H9 (cell line): Measurements from ENCODE around the gene CCR8. TPM values are rescaled to one million over a fixed set of nuclear protein-coding genes. Genes with fewer than 3 reads are reported as not detected.

Source experiments
- DNase-seq: peaks from one replicate; pipeline ENCODE4 v3.0.0-alpha.2; 2017
- H2AFZ ChIP-seq: one replicate; pipeline ENCODE4 v1.6.1; 2013; ENCODE audit warnings: mild to moderate bottlenecking, low read length, control low read depth, moderate library complexity
- H2AK5ac ChIP-seq: 2 replicates; pipeline ENCODE4 v1.6.1; 2013; ENCODE audit warnings: low read length, control low read depth, mixed read lengths; ENCODE audit not compliant: insufficient read length
- H2BK120ac ChIP-seq: one replicate; pipeline ENCODE4 v1.6.1; 2013; ENCODE audit warnings: low read depth, mild to moderate bottlenecking, low read length, control low read depth, inconsistent platforms; ENCODE audit not compliant: poor library complexity, severe bottlenecking
- H2BK12ac ChIP-seq: 2 replicates; pipeline ENCODE4 v1.6.1; 2013; ENCODE audit warnings: low read length, control low read depth, mixed read lengths, low read depth; ENCODE audit not compliant: insufficient read length
- H2BK15ac ChIP-seq: 2 replicates; pipeline ENCODE4 v1.6.1; 2013; ENCODE audit warnings: low read depth, low read length, control low read depth
- H2BK20ac ChIP-seq: one replicate; pipeline ENCODE4 v1.6.1; 2013; ENCODE audit warnings: low read depth, mild to moderate bottlenecking, low read length, control low read depth, inconsistent platforms; ENCODE audit not compliant: poor library complexity, severe bottlenecking
- H2BK5ac ChIP-seq: 2 replicates; pipeline ENCODE4 v1.6.1; 2013; ENCODE audit warnings: low read length, control low read depth, mixed read lengths; ENCODE audit not compliant: insufficient read length
- H3K14ac ChIP-seq: 2 replicates; pipeline ENCODE4 v1.6.1; 2013; ENCODE audit warnings: low read length, control low read depth; ENCODE audit not compliant: insufficient read depth
- H3K18ac ChIP-seq: 2 replicates; pipeline ENCODE4 v1.6.1; 2013; ENCODE audit warnings: low read depth, mild to moderate bottlenecking, mixed read lengths, low read length, control low read depth; ENCODE audit not compliant: insufficient read length
- H3K23ac ChIP-seq: 2 replicates; pipeline ENCODE4 v1.6.1; 2013; ENCODE audit warnings: low read length, control low read depth, mixed read lengths, low read depth; ENCODE audit not compliant: insufficient read length
- H3K23me2 ChIP-seq: 2 replicates; pipeline ENCODE4 v1.6.1; 2013; ENCODE audit warnings: low read depth, mild to moderate bottlenecking, mixed read lengths, low read length, control low read depth; ENCODE audit not compliant: insufficient read length, poor library complexity, severe bottlenecking
- H3K27ac ChIP-seq: 2 replicates; pipeline ENCODE4 v1.5.1; 2013; ENCODE audit warnings: low read length, control low read depth, mixed read lengths, low read depth; ENCODE audit not compliant: insufficient read length
- H3K27me3 ChIP-seq: 2 replicates; pipeline ENCODE4 v1.6.1; 2013; ENCODE audit warnings: low read length, control low read depth, inconsistent platforms; ENCODE audit not compliant: insufficient read depth
- H3K4ac ChIP-seq: 2 replicates; pipeline ENCODE4 v1.6.1; 2013; ENCODE audit warnings: low read depth, mild to moderate bottlenecking, control low read depth, inconsistent platforms, low read length, moderate library complexity
- H3K4me1 ChIP-seq: 2 replicates; pipeline ENCODE4 v1.6.1; 2013; ENCODE audit warnings: low read length, control low read depth, inconsistent platforms; ENCODE audit not compliant: insufficient read depth
- H3K4me2 ChIP-seq: 2 replicates; pipeline ENCODE4 v1.6.1; 2013; ENCODE audit warnings: low read length, control low read depth, mixed read lengths; ENCODE audit not compliant: insufficient read length, insufficient read depth
- H3K56ac ChIP-seq: 2 replicates; pipeline ENCODE4 v1.6.1; 2013; ENCODE audit warnings: low read depth, mild to moderate bottlenecking, mixed read lengths, low read length, control low read depth; ENCODE audit not compliant: insufficient read length
- H3K79me1 ChIP-seq: 2 replicates; pipeline ENCODE4 v1.6.1; 2013; ENCODE audit warnings: low read depth, mild to moderate bottlenecking, moderate library complexity, low read length, control low read depth, inconsistent platforms; ENCODE audit not compliant: insufficient read depth, poor library complexity, severe bottlenecking
- H3K79me2 ChIP-seq: 2 replicates; pipeline ENCODE4 v1.6.1; 2013; ENCODE audit warnings: low read length, control low read depth, inconsistent platforms; ENCODE audit not compliant: insufficient read depth
- H3K9ac ChIP-seq: 2 replicates; pipeline ENCODE4 v1.6.1; 2013; ENCODE audit warnings: low read length, control low read depth, mixed read lengths; ENCODE audit not compliant: insufficient read length; ENCODE audit errors: extremely low read depth
- H3K9me3 ChIP-seq: one replicate; pipeline ENCODE4 v1.6.1; 2013; ENCODE audit warnings: low read depth, low read length, inconsistent platforms; ENCODE audit not compliant: control insufficient read depth
- H3T11ph ChIP-seq: one replicate; pipeline ENCODE4 v1.6.1; 2013; ENCODE audit warnings: mild to moderate bottlenecking, low read length, control low read depth, inconsistent platforms
- H4K20me1 ChIP-seq: one replicate; pipeline ENCODE4 v1.6.1; 2013; ENCODE audit not compliant: control insufficient read depth, insufficient read length, insufficient read depth
- H4K5ac ChIP-seq: 2 replicates; pipeline ENCODE4 v1.6.1; 2013; ENCODE audit warnings: low read depth, mild to moderate bottlenecking, mixed read lengths, low read length, control low read depth; ENCODE audit not compliant: insufficient read length
- H4K8ac ChIP-seq: replicated peaks from 2 replicates; pipeline ENCODE4 v1.6.1; 2013; ENCODE audit warnings: low read length, control low read depth, mixed read lengths, low read depth; ENCODE audit not compliant: insufficient read length
- H4K91ac ChIP-seq: 2 replicates; pipeline ENCODE4 v1.6.1; 2013; ENCODE audit warnings: low read depth, mild to moderate bottlenecking, moderate library complexity, mixed read lengths, low read length, control low read depth; ENCODE audit not compliant: insufficient read length
- H3K27ac Mint-ChIP-seq, 3 experiments: 2 replicates in 2 of 3; 3 replicates in 1 of 3; pipeline ENCODE4 v1.8.0; 2020 to 2021; ENCODE audit warnings: mixed read lengths in 3 of 3, mild to moderate bottlenecking in 1 of 3, moderate library complexity in 1 of 3
- H3K27me3 Mint-ChIP-seq: 2 replicates; pipeline ENCODE4 v1.8.0; 2021; ENCODE audit warnings: low read depth, mild to moderate bottlenecking, moderate library complexity, mixed read lengths
- H3K36me3 Mint-ChIP-seq, 3 experiments: 2 replicates in 2 of 3; 3 replicates in 1 of 3; pipeline ENCODE4 v1.8.0; 2020 to 2021; ENCODE audit warnings: low read depth in 3 of 3, mixed read lengths in 3 of 3; ENCODE audit not compliant: insufficient read depth in 1 of 3
- H3K4me1 Mint-ChIP-seq, 2 experiments: 2 replicates each; pipeline ENCODE4 v1.8.0; 2020; ENCODE audit warnings: mixed read lengths in 2 of 2
- H3K4me3 Mint-ChIP-seq, 2 experiments: 2 replicates in 1 of 2; 3 replicates in 1 of 2; pipeline ENCODE4 v1.8.0; 2020 to 2021; ENCODE audit warnings: mild to moderate bottlenecking in 2 of 2, mixed read lengths in 2 of 2, moderate library complexity in 1 of 2
- H3K9me3 Mint-ChIP-seq, 2 experiments: 2 replicates in 1 of 2; 3 replicates in 1 of 2; pipeline ENCODE4 v1.8.0; 2020; ENCODE audit warnings: mild to moderate bottlenecking in 2 of 2, mixed read lengths in 2 of 2, moderate library complexity in 1 of 2
- CTCF ChIP-seq: fragments of 200-600 bp; sonication (generic); conservative IDR thresholded peaks from 3 replicates; pipeline ENCODE4 v1.8.0; 2021; ENCODE audit warnings: antibody characterized with exemption, mild to moderate bottlenecking
- WGBS: extraction: QIAGEN DNeasy Blood & Tissue Kit; methylation state at CpG from one replicate; pipeline ENCODE4 v1.1.7; 2013; ENCODE audit warnings: missing lambda C conversion rate, low lambda C conversion rate, mixed read lengths; ENCODE audit not compliant: insufficient read length; ENCODE audit errors: extremely low coverage; 5-methylcytosine and 5-hydroxymethylcytosine counted together
- total RNA-seq: library from RNA; stranded (reverse); gene quantifications from 2 replicates; pipeline ENCODE4 v1.2.1, GENCODE V29; 2021

The CCR8 gene
- total RNA-seq, 1 experiment from 2014 or later, result 0.31 TPM

GRCh38 chr3:39332525-39332924, 3.0 kb downstream of the CCR8 start:
- Histone ChIP-seq H3K79me2 (no peaks in the 10 kb centered on the region), H2BK5ac (no peak overlapping the region), H4K5ac (no peak overlapping the region), H4K20me1 (no peaks in the 10 kb centered on the region), H2BK12ac (no peak overlapping the region), H2BK15ac (no peak overlapping the region), H3K4ac (no peak overlapping the region), H3K14ac (no peak overlapping the region), H3K27me3 (no peaks in the 10 kb centered on the region), H3K18ac (no peak overlapping the region), H3K9me3 (no peaks in the 10 kb centered on the region), H2AFZ (no peak overlapping the region), H3K9ac (no peak overlapping the region), H2BK20ac (no peak overlapping the region), H3K4me1 (no peaks in the 10 kb centered on the region; the same call in 1 of the 2 replicates), H3K23me2 (no peaks in the 10 kb centered on the region), H3K4me2 (no peak overlapping the region), H4K8ac (no peak overlapping the region), H3K27ac (no peak overlapping the region), H3K79me1 (no peaks in the 10 kb centered on the region), H2BK120ac (no peak overlapping the region), H2AK5ac (no peak overlapping the region), H3K56ac (no peak overlapping the region), H3T11ph (no peak overlapping the region), H3K23ac (no peak overlapping the region), H4K91ac (no peak overlapping the region)
- Mint-ChIP-seq H3K4me3 (no peak overlapping the region), H3K27ac (no peak overlapping the region), H3K4me1 (peaks cover 17 to 18% of the 10 kb centered on the region in 2 experiments), H3K9me3 (peaks cover 3 to 4% of the 10 kb centered on the region in 2 experiments; a peak in 4 of 5 replicates), H3K36me3 (peaks cover 0 to 10% (median 2%) of the 10 kb centered on the region in 3 experiments; a peak in 2 of 7 replicates), H3K27me3 (peaks cover 2% of the 10 kb centered on the region)
- TF ChIP-seq CTCF, result no peak
- no peak for DNase-seq
- no CpG with 5 or more reads among the region's 4 CpGs for WGBS
